Thymus (tissue), 14 donors: ENCODE data around the gene DLGAP3. TPM values are rescaled to one million over a fixed set of nuclear protein-coding genes. Genes with fewer than 3 reads are reported as not detected.

Source experiments
- DNase-seq, 9 donors: peaks; one replicate each; pipeline ENCODE4 v3.0.0-alpha.2; 2013; ENCODE audit warnings: low spot score in 9 of 9, low read depth in 6 of 9, missing footprints in 1 of 9
- H3K27ac ChIP-seq, 2 donors: one replicate each; pipeline ENCODE4 v1.5.1; 2013; ENCODE audit warnings: control low read depth in 1 of 2, low read depth in 1 of 2, low read length in 1 of 2, mild to moderate bottlenecking in 1 of 2, moderate library complexity in 1 of 2
- H3K27me3 ChIP-seq, 2 donors: one replicate each; pipeline ENCODE4 v1.5.1; 2013; ENCODE audit warnings: low read length in 1 of 2; ENCODE audit not compliant: control insufficient read depth in 2 of 2, insufficient read depth in 1 of 2
- H3K36me3 ChIP-seq, 2 donors: one replicate each; pipeline ENCODE4 v1.5.1; 2013; ENCODE audit warnings: low read length in 1 of 2, mild to moderate bottlenecking in 1 of 2, moderate library complexity in 1 of 2; ENCODE audit not compliant: control insufficient read depth in 2 of 2, insufficient read depth in 2 of 2
- H3K4me1 ChIP-seq, 2 donors: one replicate each; pipeline ENCODE4 v1.5.1; 2013; ENCODE audit warnings: low read length in 2 of 2; ENCODE audit not compliant: control insufficient read depth in 2 of 2, insufficient read depth in 2 of 2
- H3K4me3 ChIP-seq, 2 donors: one replicate each; pipeline ENCODE4 v1.5.1; 2013; ENCODE audit warnings: low read length in 2 of 2, control low read depth in 1 of 2, mild to moderate bottlenecking in 1 of 2
- H3K9me3 ChIP-seq, 2 donors: one replicate each; pipeline ENCODE4 v1.5.1; 2013; ENCODE audit warnings: low read length in 1 of 2, mild to moderate bottlenecking in 1 of 2; ENCODE audit not compliant: control insufficient read depth in 2 of 2, insufficient read depth in 1 of 2
- WGBS: extraction: QIAGEN DNeasy Blood & Tissue Kit; methylation state at CpG from one replicate; pipeline ENCODE4 v1.1.7; 2013; 5-methylcytosine and 5-hydroxymethylcytosine counted together
- long read RNA-seq, 10 donors: transcript quantifications; one replicate each; lab custom pipeline, GENCODE V29; 2026
- polyA plus RNA-seq: library from polyadenylated mRNA; stranded (reverse); fragments of 200-250 nt; gene quantifications from one replicate; pipeline ENCODE4 v1.2.3, GENCODE V29; 2013
- total RNA-seq: library from RNA; stranded (reverse); fragments of 120-200 nt; gene quantifications from one replicate; pipeline ENCODE4 v1.2.4, GENCODE V29; 2013
- donor health status: healthy.

DLGAP3 gene, protein sequence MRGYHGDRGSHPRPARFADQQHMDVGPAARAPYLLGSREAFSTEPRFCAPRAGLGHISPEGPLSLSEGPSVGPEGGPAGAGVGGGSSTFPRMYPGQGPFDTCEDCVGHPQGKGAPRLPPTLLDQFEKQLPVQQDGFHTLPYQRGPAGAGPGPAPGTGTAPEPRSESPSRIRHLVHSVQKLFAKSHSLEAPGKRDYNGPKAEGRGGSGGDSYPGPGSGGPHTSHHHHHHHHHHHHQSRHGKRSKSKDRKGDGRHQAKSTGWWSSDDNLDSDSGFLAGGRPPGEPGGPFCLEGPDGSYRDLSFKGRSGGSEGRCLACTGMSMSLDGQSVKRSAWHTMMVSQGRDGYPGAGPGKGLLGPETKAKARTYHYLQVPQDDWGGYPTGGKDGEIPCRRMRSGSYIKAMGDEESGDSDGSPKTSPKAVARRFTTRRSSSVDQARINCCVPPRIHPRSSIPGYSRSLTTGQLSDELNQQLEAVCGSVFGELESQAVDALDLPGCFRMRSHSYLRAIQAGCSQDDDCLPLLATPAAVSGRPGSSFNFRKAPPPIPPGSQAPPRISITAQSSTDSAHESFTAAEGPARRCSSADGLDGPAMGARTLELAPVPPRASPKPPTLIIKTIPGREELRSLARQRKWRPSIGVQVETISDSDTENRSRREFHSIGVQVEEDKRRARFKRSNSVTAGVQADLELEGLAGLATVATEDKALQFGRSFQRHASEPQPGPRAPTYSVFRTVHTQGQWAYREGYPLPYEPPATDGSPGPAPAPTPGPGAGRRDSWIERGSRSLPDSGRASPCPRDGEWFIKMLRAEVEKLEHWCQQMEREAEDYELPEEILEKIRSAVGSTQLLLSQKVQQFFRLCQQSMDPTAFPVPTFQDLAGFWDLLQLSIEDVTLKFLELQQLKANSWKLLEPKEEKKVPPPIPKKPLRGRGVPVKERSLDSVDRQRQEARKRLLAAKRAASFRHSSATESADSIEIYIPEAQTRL
- total RNA-seq (0.24 TPM), polyA plus RNA-seq (0.23 TPM)
- long read RNA-seq, donor 1, result 0 reads
- long read RNA-seq, donor 2, result 0 reads
- long read RNA-seq, donor 3, result 0 reads
- long read RNA-seq, donor 4, result 0 reads
- long read RNA-seq, donor 5, result 0 reads
- long read RNA-seq, donor 6, result 0 reads
- long read RNA-seq, donor 7, result 0 reads
- long read RNA-seq, donor 8, result 0 reads
- long read RNA-seq, donor 9, result 0 reads
- long read RNA-seq, donor 10, result 0 reads

DNA sequence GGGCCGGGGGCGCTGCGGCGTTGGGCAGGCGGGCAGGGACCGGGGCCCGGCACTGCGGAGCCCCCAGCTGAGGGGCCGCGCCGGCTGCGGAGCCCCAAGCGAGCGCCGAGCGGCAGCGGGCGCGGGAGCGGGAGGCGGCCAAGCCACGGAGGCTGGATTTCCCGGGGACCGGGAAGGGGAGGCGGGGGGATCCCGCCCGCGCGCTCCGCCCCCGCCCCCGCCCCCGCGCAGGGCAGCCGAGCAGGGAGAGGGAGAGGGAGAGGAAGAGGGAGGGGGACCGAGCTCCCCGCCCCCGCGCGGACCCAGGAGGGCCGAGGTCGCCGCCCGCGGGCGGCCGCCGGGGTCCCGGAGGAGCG lies at the start of gene DLGAP3:
Gene DLGAP3, minus strand, starts transcription at position 154 of the 356 bp plus-strand sequence. CDS start 24,267 bp downstream, outside the sequence.
- no peak for DNase-seq
- peaks cover 51 to 85% of the 10 kb centered on the region in 2 donors for H3K27me3 ChIP-seq
- H3K27ac ChIP-seq, result no peak within 1 kb of the TSS
- no peaks in the 10 kb centered on the region for H3K36me3 ChIP-seq
- peak within 1 kb of the TSS in 1 of 2 donors; percentile 53 for H3K4me3 ChIP-seq
- H3K4me1 ChIP-seq, result peaks cover 4 to 11% of the 10 kb centered on the region in 2 donors
- under 1% methylated on average over 50 of the region's 50 CpGs for WGBS
- no peaks in the 10 kb centered on the region for H3K9me3 ChIP-seq

DNA sequence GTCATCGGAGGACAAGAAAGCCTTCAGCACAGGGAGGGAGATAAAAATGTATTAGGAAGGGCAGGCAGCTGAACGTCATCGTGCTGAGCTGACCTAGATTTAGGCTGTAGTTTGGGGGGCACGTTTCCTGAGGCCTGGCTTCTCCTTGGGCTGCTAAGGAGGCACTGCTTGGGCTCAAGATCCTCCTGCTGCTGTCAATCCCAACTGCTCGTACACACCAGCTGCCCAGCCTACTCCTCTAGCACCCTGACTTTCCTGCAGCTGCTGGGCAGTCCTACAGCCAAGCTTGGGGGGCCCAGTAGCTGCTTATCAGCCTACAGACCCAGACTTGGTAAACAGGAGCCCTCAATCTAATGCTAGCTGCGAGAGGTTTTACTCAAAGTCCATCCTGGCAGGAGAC lies 49.5 kb upstream of the DLGAP3 start:
- Histone ChIP-seq H3K4me1 (peaks cover 8 to 9% of the 10 kb centered on the region in 2 donors), H3K4me3 (no peak overlapping the region), H3K36me3 (peaks cover 11 to 27% of the 10 kb centered on the region in 2 donors), H3K9me3 (peaks cover 0 to 4% of the 10 kb centered on the region in 2 donors), H3K27me3 (no peaks in the 10 kb centered on the region), H3K27ac (no peak overlapping the region)
- DNase-seq, result no peak
- WGBS, result 89% methylated on average over 6 of the region's 6 CpGs

DNA sequence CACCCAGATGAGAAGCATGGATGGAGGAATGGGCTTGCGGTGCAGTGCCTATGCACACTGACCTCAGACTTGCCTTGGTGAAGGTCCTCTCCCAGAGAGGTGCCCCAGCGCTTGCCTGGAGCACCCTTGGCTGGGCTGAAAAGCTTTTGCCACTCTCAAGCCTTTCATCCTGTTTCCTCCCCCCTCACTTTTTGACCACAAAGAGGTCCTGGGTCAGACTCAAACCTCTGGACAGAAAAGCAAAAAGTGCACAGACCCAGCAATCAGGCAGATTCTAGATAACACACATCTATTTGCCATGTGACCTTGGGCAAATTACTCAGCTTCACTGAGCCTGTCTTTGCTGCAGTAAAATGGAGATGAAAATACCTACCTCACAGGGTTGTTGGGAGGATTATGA lies 48.4 kb upstream of the DLGAP3 start:
- Histone ChIP-seq H3K4me3 (no peak overlapping the region), H3K27me3 (no peaks in the 10 kb centered on the region), H3K36me3 (peaks cover 11 to 27% of the 10 kb centered on the region in 2 donors), H3K4me1 (peaks cover 2% of the 10 kb centered on the region in 2 donors), H3K9me3 (peaks cover 0 to 4% of the 10 kb centered on the region in 2 donors), H3K27ac (no peak overlapping the region)
- no peak for DNase-seq
- WGBS, result 100% methylated on average over 2 of the region's 2 CpGs

DNA sequence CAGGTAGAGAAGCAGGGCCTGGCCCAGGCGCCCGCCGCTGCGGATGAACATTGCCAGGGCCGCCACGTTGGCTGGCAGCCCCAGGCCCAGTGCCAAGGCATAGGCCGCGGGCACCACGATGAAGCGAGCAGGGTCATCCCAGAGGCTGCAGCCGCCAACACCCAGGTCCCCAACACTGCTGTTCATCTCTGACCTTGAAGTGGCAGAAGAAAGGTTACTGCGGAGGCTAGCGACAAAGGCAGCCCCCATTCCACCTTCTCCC lies 47.7 kb upstream of the DLGAP3 start:
- DNase-seq, result no peak
- Histone ChIP-seq H3K4me3 (no peak overlapping the region), H3K4me1 (no peaks in the 10 kb centered on the region), H3K9me3 (peaks cover 0 to 4% of the 10 kb centered on the region in 2 donors), H3K27ac (no peak overlapping the region), H3K36me3 (peaks cover 11 to 23% of the 10 kb centered on the region in 2 donors), H3K27me3 (no peaks in the 10 kb centered on the region)
- 98% methylated on average over 13 of the region's 13 CpGs for WGBS

DNA sequence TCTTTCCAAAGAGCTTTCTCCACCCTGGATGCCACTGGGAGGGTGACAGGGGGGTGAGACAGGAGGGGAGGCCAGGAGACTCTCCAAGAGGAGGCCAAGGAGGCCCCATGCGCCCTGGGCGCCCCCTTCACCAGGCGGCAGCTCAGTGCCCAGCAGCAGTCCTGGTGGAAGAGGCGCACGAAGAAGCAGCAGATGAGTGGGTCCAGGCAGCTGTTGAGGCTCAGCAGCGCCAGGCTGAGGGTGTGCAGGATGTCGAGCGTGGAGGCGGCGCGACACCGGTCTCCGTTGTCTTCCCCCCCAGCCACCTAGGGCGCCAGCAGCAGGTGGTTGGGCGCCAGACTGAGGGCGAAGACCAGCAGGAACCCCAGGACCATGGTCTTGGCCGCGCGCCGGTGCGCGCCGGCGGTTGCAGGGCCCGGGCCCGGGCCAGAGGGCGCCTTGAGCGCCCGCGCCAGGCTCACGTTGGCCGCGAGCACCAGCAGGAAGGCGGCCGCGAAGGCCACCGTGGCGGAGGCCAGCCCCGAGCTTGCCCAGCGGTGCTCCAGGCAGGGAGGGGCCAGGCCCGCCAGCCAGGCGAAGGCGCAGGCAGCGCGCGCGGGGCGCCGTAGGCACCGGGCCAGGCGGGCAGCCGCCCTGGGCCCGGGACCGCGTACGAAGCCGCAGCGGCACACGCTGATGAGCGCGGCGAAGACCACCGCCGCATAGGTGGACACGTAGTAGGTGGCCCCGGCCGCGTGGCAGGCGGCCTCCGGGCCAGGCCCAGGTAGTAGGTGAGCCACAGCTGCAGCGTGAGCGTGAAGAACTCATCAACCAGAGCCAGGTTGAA lies 47.1 kb upstream of the DLGAP3 start:
- Histone ChIP-seq H3K27me3 (no peaks in the 10 kb centered on the region), H3K9me3 (peaks cover 0 to 4% of the 10 kb centered on the region in 2 donors), H3K4me1 (no peaks in the 10 kb centered on the region), H3K4me3 (no peak overlapping the region), H3K27ac (no peak overlapping the region), H3K36me3 (peaks cover 7 to 18% of the 10 kb centered on the region in 2 donors)
- DNase-seq, result no peak
- 96% methylated on average over 72 of the region's 72 CpGs for WGBS

DNA sequence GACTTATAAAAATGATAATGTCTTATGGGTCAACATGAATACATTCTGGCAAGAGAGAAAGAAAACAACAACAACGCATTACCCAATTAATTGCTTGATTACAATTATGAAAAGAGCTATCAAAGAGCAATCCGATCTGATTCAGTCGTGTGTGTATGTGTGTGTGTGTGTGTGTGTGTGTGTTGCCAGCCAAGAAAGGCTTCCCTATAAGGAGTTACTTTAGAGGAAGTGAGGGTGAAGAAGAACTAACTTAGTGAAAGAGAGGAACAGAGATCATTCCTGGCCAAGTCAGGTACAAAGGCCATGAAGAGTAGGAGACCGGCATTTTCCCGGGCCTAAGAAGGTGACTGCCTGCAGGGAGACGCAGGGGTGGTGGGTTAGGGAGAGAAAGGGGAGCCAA lies 46.3 kb upstream of the DLGAP3 start:
- H3K4me3 ChIP-seq, result no peak overlapping the region
- H3K27me3 ChIP-seq, result no peaks in the 10 kb centered on the region
- H3K4me1 ChIP-seq, result no peaks in the 10 kb centered on the region
- DNase-seq, result no peak
- WGBS, result 94% methylated on average over 6 of the region's 6 CpGs
- H3K36me3 ChIP-seq, result peaks cover 2 to 18% of the 10 kb centered on the region in 2 donors
- H3K27ac ChIP-seq, result no peak overlapping the region
- peaks cover 0 to 4% of the 10 kb centered on the region in 2 donors for H3K9me3 ChIP-seq

DNA sequence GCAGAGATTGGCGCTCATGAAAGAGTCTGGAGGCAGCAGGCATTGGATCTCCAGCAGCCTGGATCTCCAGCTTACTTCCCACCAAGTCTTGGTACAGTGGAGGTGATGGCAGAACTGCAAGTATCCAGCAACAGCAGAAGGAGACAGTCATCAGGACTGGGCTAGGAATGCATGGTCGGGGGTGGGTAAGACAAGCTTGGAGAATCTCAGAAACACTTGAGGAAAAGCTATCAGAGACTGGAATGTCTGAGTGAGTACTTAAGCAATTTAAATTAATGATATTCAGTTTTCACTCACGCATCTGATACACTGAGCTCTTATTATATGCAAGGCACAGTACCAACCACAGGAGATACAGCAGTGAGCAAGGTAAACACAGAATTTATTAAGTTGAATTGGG lies 45.9 kb upstream of the DLGAP3 start:
- Histone ChIP-seq H3K27me3 (no peaks in the 10 kb centered on the region), H3K36me3 (peaks cover 0 to 18% of the 10 kb centered on the region in 2 donors), H3K4me3 (no peak overlapping the region), H3K9me3 (peaks cover 0 to 4% of the 10 kb centered on the region in 2 donors), H3K27ac (no peak overlapping the region), H3K4me1 (no peaks in the 10 kb centered on the region)
- DNase-seq, result no peak
- WGBS, result 95% methylated on average over 3 of the region's 3 CpGs

DNA sequence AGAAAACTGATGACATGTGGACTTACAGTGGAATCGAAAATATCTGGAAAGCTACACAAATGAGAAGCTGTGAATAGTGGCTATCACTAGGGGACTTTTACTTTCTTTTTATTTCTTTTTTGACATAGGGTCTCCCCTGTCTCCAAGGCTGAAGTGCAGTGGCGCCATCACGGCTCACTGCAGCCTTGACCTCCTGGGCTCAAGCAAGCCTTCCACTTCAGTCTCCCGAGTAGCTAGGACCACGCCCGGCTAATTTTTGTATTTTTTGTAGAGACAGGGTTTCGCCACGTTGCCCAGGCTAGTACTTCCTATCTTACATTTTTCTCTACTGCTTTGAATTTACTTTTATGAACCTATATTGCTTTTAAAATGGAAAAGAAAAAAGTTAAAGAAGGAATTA lies 45.2 kb upstream of the DLGAP3 start:
- Histone ChIP-seq H3K36me3 (peaks cover 0 to 18% of the 10 kb centered on the region in 2 donors), H3K4me1 (no peaks in the 10 kb centered on the region), H3K27ac (no peak overlapping the region), H3K27me3 (no peaks in the 10 kb centered on the region), H3K9me3 (peaks cover 0 to 4% of the 10 kb centered on the region in 2 donors), H3K4me3 (no peak overlapping the region)
- 94% methylated on average over 8 of the region's 8 CpGs for WGBS
- DNase-seq, result no peak
